ENCODE data around the gene MIAT.
"Not testable (repeated sequence)": the region's sequence is repeated elsewhere in the genome, so short reads cannot be mapped to it uniquely, and the experiment has no call there.

Gene MIAT

GRCh38 chr22:26656891-26657851, at the start of gene MIAT:
Gene MIAT, plus strand, starts transcription at chr22:26657588.
- peak in 1 of 2 donors; percentile 55 for DNase-seq (ENCODE audit: low read depth in 2 of 2)

- DNase-seq (ENCODE audit: low read depth in 2 of 2): no peak
Observed at GRCh38 chr22:26608129-26608528, 49.3 kb upstream of the MIAT start.

GRCh38 chr22:26609287-26609686, 48.1 kb upstream of the MIAT start:
- no peak for DNase-seq (ENCODE audit: low read depth in 2 of 2)

- DNase-seq (ENCODE audit: low read depth in 2 of 2): peak; percentile 40 to 50
Observed at GRCh38 chr22:26610072-26610958, 47.1 kb upstream of the MIAT start.

- no peak for DNase-seq (ENCODE audit: low read depth in 2 of 2)
Observed at GRCh38 chr22:26610996-26611395, 46.4 kb upstream of the MIAT start.

- DNase-seq (ENCODE audit: low read depth in 2 of 2): no peak
Observed at GRCh38 chr22:26612652-26613051, 44.7 kb upstream of the MIAT start.

GRCh38 chr22:26613753-26614152, 43.6 kb upstream of the MIAT start:
- not testable (repeated sequence) for DNase-seq (ENCODE audit: low read depth in 2 of 2)

- DNase-seq (ENCODE audit: low read depth in 2 of 2): no peak
Observed at GRCh38 chr22:26614322-26614721, 43.1 kb upstream of the MIAT start.

- no peak for DNase-seq (ENCODE audit: low read depth in 2 of 2)
Observed at GRCh38 chr22:26615149-26615548, 42.2 kb upstream of the MIAT start.

- DNase-seq (ENCODE audit: low read depth in 2 of 2): no peak
Observed at GRCh38 chr22:26615830-26616435, 41.5 kb upstream of the MIAT start.

GRCh38 chr22:26616650-26617049, 40.7 kb upstream of the MIAT start:
- no peak for DNase-seq (ENCODE audit: low read depth in 2 of 2)

GRCh38 chr22:26617271-26618199, 39.9 kb upstream of the MIAT start, which contains the start of gene CRYBB1:
Gene CRYBB1, minus strand, starts transcription at chr22:26618027. Its CDS starts 1,708 bp downstream, at chr22:26616319.
- DNase-seq (ENCODE audit: low read depth in 2 of 2): no peak

GRCh38 chr22:26618455-26618854, 38.9 kb upstream of the MIAT start:
- no peak for DNase-seq (ENCODE audit: low read depth in 2 of 2)

- no peak for DNase-seq (ENCODE audit: low read depth in 2 of 2)
Observed at GRCh38 chr22:26619510-26619909, 37.9 kb upstream of the MIAT start.

GRCh38 chr22:26620197-26620596, 37.2 kb upstream of the MIAT start:
- DNase-seq (ENCODE audit: low read depth in 2 of 2): no peak

- no peak for DNase-seq (ENCODE audit: low read depth in 2 of 2)
Observed at GRCh38 chr22:26621663-26622062, 35.7 kb upstream of the MIAT start, which contains the start of gene CRYBA4. Gene CRYBA4, plus strand, starts transcription at chr22:26621963. Its CDS starts 634 bp downstream, at chr22:26622597.

GRCh38 chr22:26623984-26624383, 33.4 kb upstream of the MIAT start:
- no peak for DNase-seq (ENCODE audit: low read depth in 2 of 2)

- DNase-seq (ENCODE audit: low read depth in 2 of 2): no peak
Observed at GRCh38 chr22:26624803-26625202, 32.6 kb upstream of the MIAT start.

- DNase-seq (ENCODE audit: low read depth in 2 of 2): no peak
Observed at GRCh38 chr22:26629988-26630761, 27.2 kb upstream of the MIAT start.

- DNase-seq (ENCODE audit: low read depth in 2 of 2): no peak
Observed at GRCh38 chr22:26631282-26631681, 26.1 kb upstream of the MIAT start.
